Liver (tissue), 9 donors: ENCODE results near the gene IGF2BP3. TPM values are rescaled to one million over a fixed set of nuclear protein-coding genes. Genes with fewer than 3 reads are reported as not detected.
A peak's percentile ranks its signal among the peaks of the same experiment; 100 is the strongest.

Experiments
- DNase-seq: peaks from one replicate; pipeline ENCODE4 v3.0.0-alpha.2; 2017; ENCODE audit warnings: low spot score
- H3K27ac ChIP-seq, 2 donors: one replicate each; pipeline ENCODE4 v1.7.0; 2013; ENCODE audit warnings: inconsistent platforms in 2 of 2, low read length in 2 of 2, control low read depth in 1 of 2, low read depth in 1 of 2, mild to moderate bottlenecking in 1 of 2
- H3K27me3 ChIP-seq, 4 donors: one replicate each; pipeline versions ENCODE4 v1.6.1 to v1.7.0; 2013; ENCODE audit warnings: low read length in 3 of 4, inconsistent platforms in 1 of 4, mild to moderate bottlenecking in 1 of 4, moderate library complexity in 1 of 4; ENCODE audit not compliant: control insufficient read depth in 4 of 4, insufficient read depth in 4 of 4
- H3K36me3 ChIP-seq, 4 donors: one replicate each; pipeline versions ENCODE4 v1.6.1 to v1.7.0; 2013; ENCODE audit warnings: low read length in 3 of 4, mild to moderate bottlenecking in 3 of 4, low read depth in 1 of 4, moderate library complexity in 1 of 4; ENCODE audit not compliant: control insufficient read depth in 4 of 4, insufficient read depth in 3 of 4
- H3K4me1 ChIP-seq, 4 donors: one replicate each; pipeline versions ENCODE4 v1.6.1 to v1.7.0; 2013; ENCODE audit warnings: low read length in 3 of 4, mild to moderate bottlenecking in 3 of 4, moderate library complexity in 1 of 4; ENCODE audit not compliant: control insufficient read depth in 4 of 4, insufficient read depth in 4 of 4
- H3K4me3 ChIP-seq, 3 donors: one replicate each; pipeline versions ENCODE4 v1.6.1 to v1.7.0; 2013; ENCODE audit warnings: low read length in 3 of 3, control low read depth in 1 of 3, low read depth in 1 of 3, mild to moderate bottlenecking in 1 of 3
- H3K9ac ChIP-seq, 2 donors: one replicate each; pipeline ENCODE4 v1.7.0; 2013; ENCODE audit warnings: low read length in 2 of 2, mild to moderate bottlenecking in 2 of 2, moderate library complexity in 2 of 2, control low read depth in 1 of 2, low read depth in 1 of 2
- H3K9me3 ChIP-seq, 4 donors: one replicate each; pipeline versions ENCODE4 v1.6.1 to v1.7.0; 2013; ENCODE audit warnings: low read length in 3 of 4; ENCODE audit not compliant: control insufficient read depth in 4 of 4
- ATF3 ChIP-seq: IDR thresholded peaks from 2 replicates; pipeline ENCODE4 v1.6.1; 2016; ENCODE audit warnings: antibody characterized with exemption
- CTCF ChIP-seq: fragments of 150-350 bp; IDR thresholded peaks from 2 replicates; pipeline ENCODE4 v1.5.1; 2017; ENCODE audit warnings: improper control_type of control experiment, low read depth, low read length; ENCODE audit not compliant: missing input control
- EGR1 ChIP-seq, 2 donors: IDR thresholded peaks; 2 replicates each; pipeline ENCODE4 v1.6.1; 2016 to 2018; ENCODE audit warnings: antibody characterized with exemption in 2 of 2, low read depth in 2 of 2
- FOXA1 ChIP-seq: IDR thresholded peaks from 2 replicates; pipeline ENCODE4 v1.6.1; 2016; ENCODE audit warnings: antibody characterized with exemption
- FOXA2 ChIP-seq: IDR thresholded peaks from 2 replicates; pipeline ENCODE4 v1.6.1; 2016; ENCODE audit warnings: antibody characterized with exemption
- GABPA ChIP-seq, 2 donors: IDR thresholded peaks in 1 of 2; conservative IDR thresholded peaks in 1 of 2; 2 replicates each; pipeline ENCODE4 v1.6.1; 2016; ENCODE audit warnings: antibody characterized with exemption in 2 of 2, mild to moderate bottlenecking in 1 of 2, moderate library complexity in 1 of 2
- HNF4A ChIP-seq, 2 donors: conservative IDR thresholded peaks; 2 replicates each; pipeline ENCODE4 v1.6.1; 2016; ENCODE audit warnings: antibody characterized with exemption in 2 of 2, mild to moderate bottlenecking in 2 of 2
- HNF4G ChIP-seq: IDR thresholded peaks from 2 replicates; pipeline ENCODE4 v1.6.1; 2016; ENCODE audit warnings: antibody characterized with exemption
- JUND ChIP-seq, 2 donors: IDR thresholded peaks; 2 replicates each; pipeline ENCODE4 v1.6.1; 2016; ENCODE audit warnings: antibody characterized with exemption in 2 of 2
- MAX ChIP-seq: IDR thresholded peaks from 2 replicates; pipeline ENCODE4 v1.6.1; 2016; ENCODE audit warnings: antibody characterized with exemption
- NR2F2 ChIP-seq: IDR thresholded peaks from 2 replicates; pipeline ENCODE4 v1.6.1; 2016; ENCODE audit warnings: antibody characterized with exemption
- RAD21 ChIP-seq, 2 donors: IDR thresholded peaks; 2 replicates each; pipeline ENCODE4 v1.6.1; 2016; ENCODE audit warnings: antibody characterized with exemption in 2 of 2, mild to moderate bottlenecking in 2 of 2
- REST ChIP-seq: IDR thresholded peaks from 2 replicates; pipeline ENCODE4 v1.6.1; 2016; ENCODE audit warnings: antibody characterized with exemption, mild to moderate bottlenecking
- RXRA ChIP-seq, 2 donors: IDR thresholded peaks; 2 replicates each; pipeline ENCODE4 v1.6.1; 2017 to 2018; ENCODE audit warnings: antibody characterized with exemption in 2 of 2, mild to moderate bottlenecking in 1 of 2
- SP1 ChIP-seq: IDR thresholded peaks from 2 replicates; pipeline ENCODE4 v1.6.1; 2018; ENCODE audit warnings: antibody characterized with exemption, mild to moderate bottlenecking
- TAF1 ChIP-seq: conservative IDR thresholded peaks from 2 replicates; pipeline ENCODE4 v1.6.1; 2016; ENCODE audit warnings: antibody characterized with exemption, mild to moderate bottlenecking
- YY1 ChIP-seq: IDR thresholded peaks from 2 replicates; pipeline ENCODE4 v1.6.1; 2016; ENCODE audit warnings: antibody characterized with exemption, mild to moderate bottlenecking
- ZBTB33 ChIP-seq: IDR thresholded peaks from 2 replicates; pipeline ENCODE4 v1.6.1; 2016; ENCODE audit warnings: antibody characterized with exemption
- WGBS: extraction: QIAGEN DNeasy Blood & Tissue Kit; methylation state at CpG from one replicate; pipeline ENCODE4 v1.1.7; 2013; 5-methylcytosine and 5-hydroxymethylcytosine counted together
- polyA plus RNA-seq, 2 donors: library from polyadenylated mRNA; stranded (reverse) in 1 of 2; unstranded in 1 of 2; fragments of 200-250 nt in 1 of 2; fragments of >200 nt in 1 of 2; fragmentation: Nextera tagmentation in 1 of 2; extraction: Ambion mirVana in 1 of 2; gene quantifications; one replicate each; pipeline versions ENCODE4 v1.2.1 to v1.2.3, GENCODE V29; 2013 to 2015
- total RNA-seq, 2 donors: library from RNA; depleted of rRNA; stranded (reverse); fragments of >200 nt; gene quantifications; one replicate each; pipeline ENCODE4 v1.2.3, GENCODE V29; 2014
- donor health status: healthy.
- donor health status: healthy.
- donor health status: healthy.
- donor health status: healthy.
- donor health status: healthy.

IGF2BP3 gene
- total and polyA plus RNA-seq, 4 donors = 0.17 to 28.4 (median 0.23) TPM; not detected in 1

- Histone ChIP-seq H3K9ac (no peak overlapping the region), H3K4me1 (peaks cover 12 to 64% (median 52%) of the 10 kb centered on the region in 4 donors), H3K4me3 (no peak overlapping the region), H3K27me3 (no peaks in the 10 kb centered on the region), H3K36me3 (no peaks in the 10 kb centered on the region), H3K27ac (no peak overlapping the region), H3K9me3 (no peaks in the 10 kb centered on the region)
- 24% methylated on average over 2 of the region's 2 CpGs for WGBS
- TF ChIP-seq TAF1 = no peak
- TF ChIP-seq HNF4A (conservative IDR thresholded peaks at IDR 0.05) = no peak
- TF ChIP-seq JUND (IDR thresholded peaks at IDR 0.05) = no peak
- no peak for TF ChIP-seq RAD21 (IDR thresholded peaks at IDR 0.05)
- no peak for TF ChIP-seq SP1
- TF ChIP-seq ATF3 = no peak
- TF ChIP-seq CTCF = no peak
- TF ChIP-seq FOXA1 = no peak
- no peak for TF ChIP-seq FOXA2
- TF ChIP-seq ZBTB33 = no peak
- TF ChIP-seq GABPA (IDR thresholded peaks at IDR 0.05 in 1 of 2, conservative IDR thresholded peaks at IDR 0.05 in 1 of 2) = no peak
- no peak for TF ChIP-seq MAX
- TF ChIP-seq EGR1 (IDR thresholded peaks at IDR 0.05; ENCODE audit: low read depth in 2 of 2) = no peak
- no peak for DNase-seq
Measured at GRCh38 chr7:23335136-23335535, 135.2 kb downstream of the IGF2BP3 start.

GRCh38 chr7:23334482-23335056 lies 135.7 kb downstream of the IGF2BP3 start:
- H3K4me1 ChIP-seq = peaks cover 12 to 64% (median 52%) of the 10 kb centered on the region in 4 donors
- no peak overlapping the region for H3K4me3 ChIP-seq
- H3K27me3 ChIP-seq = no peaks in the 10 kb centered on the region
- H3K9ac ChIP-seq = no peak overlapping the region
- no peaks in the 10 kb centered on the region for H3K36me3 ChIP-seq
- no peaks in the 10 kb centered on the region for H3K9me3 ChIP-seq
- 11% methylated on average over 5 of the region's 5 CpGs for WGBS
- DNase-seq = no peak
- H3K27ac ChIP-seq = peak overlapping the region in 1 of 2 donors; percentile 15
- TF ChIP-seq ATF3 (peak; percentile 14), EGR1 (IDR thresholded peaks at IDR 0.05; ENCODE audit: low read depth in 2 of 2) (no peak), CTCF (no peak), RXRA (IDR thresholded peaks at IDR 0.05) (peak; percentile 18 to 43), REST (no peak), GABPA (IDR thresholded peaks at IDR 0.05 in 1 of 2, conservative IDR thresholded peaks at IDR 0.05 in 1 of 2) (no peak), JUND (IDR thresholded peaks at IDR 0.05) (peak in 1 of 2 donors; percentile 61), RAD21 (IDR thresholded peaks at IDR 0.05) (peak in 1 of 2 donors; percentile 35), MAX (no peak), SP1 (peak; percentile 30), HNF4A (conservative IDR thresholded peaks at IDR 0.05) (peak in 1 of 2 donors; percentile 67), HNF4G (no peak), FOXA2 (no peak), FOXA1 (no peak), NR2F2 (peak; percentile 23), TAF1 (no peak), YY1 (no peak)
